Measurements from ENCODE around the gene CATSPER3.

Gene CATSPER3

GRCh38 chr5:135041145-135041587 is 73.5 kb downstream of the CATSPER3 start:
- ATAC-seq: no peak

DNA sequence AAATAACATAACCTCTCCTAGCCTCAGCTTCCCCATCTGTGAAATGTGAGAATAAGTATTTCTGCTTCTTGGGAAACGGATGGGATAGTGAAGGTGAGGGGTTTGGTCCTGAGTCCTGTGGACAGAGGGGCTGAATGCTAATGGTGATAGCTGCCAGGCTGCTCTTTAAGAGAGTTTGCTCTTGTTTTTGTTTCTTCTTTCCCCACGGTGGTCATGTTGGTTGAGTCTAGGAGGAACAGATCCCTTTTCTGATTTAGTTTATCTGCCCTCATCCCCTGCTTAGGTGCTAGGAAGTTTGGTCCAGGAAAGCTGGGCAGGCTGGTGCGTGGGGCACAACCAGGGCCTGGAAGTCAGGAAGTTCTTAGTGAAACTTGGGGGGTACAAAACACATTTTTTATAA is 74.0 kb downstream of the CATSPER3 start:
- no peak for ATAC-seq
- DNase-seq: no peak

More at GRCh38 chr5:135041145-135041587, 73.5 kb downstream of the CATSPER3 start:
- no peak for DNase-seq

GRCh38 chr5:135042595-135042994 is 74.9 kb downstream of the CATSPER3 start:
- no peak for DNase-seq
- ATAC-seq: no peak

DNA sequence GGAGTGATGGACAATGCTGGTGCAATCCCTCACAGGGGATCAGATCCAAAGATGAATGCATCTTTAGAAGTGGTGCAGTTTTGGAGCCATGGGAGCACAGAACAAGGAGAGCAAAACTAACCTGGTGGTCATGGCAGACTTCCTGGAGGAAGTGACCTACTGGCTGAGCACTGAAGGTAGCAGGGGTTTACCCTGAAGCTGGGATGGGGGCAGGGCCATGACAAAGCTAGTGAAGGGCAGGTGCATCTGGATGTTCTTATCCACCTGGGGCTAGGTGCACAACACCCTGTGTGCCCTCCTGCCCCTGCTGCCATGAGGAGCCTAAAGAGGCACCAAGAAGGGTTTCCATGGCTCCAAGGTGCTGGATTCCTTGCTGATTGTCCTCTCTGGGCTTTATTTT is 77.8 kb downstream of the CATSPER3 start:
- DNase-seq (no peak), ATAC-seq (no peak)

DNA sequence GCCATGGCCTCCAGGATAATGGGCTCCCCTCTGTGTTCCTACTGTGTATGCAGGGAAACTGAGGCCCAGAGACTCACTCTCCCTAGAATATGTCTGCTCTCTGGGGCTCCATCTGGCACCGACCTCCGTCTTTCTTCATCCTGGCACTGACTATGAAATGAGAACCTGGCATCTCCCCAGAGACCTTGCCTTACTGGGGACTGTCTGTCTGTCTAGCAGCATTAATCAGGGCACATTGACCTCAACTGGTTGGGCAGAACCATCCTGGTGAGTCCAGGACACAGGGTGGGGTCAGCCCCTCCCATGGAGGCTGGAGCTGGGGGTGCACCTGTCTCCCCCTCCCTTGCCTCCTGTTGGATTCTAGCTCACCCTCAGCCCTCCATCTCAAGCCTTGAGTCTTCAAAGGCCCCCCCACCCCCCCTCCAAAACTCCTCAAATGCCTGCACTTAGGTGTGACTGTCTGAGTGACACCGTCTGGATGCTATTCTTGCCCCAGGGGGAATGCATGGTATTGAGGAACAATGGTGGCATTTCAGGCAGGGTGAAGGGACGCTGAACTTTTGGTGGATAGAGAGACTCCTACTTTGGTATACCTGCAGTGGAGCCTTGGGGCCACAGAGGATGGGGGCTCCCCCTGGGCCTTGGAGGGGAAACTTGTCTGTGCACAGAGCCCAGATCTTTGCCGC is 79.1 kb downstream of the CATSPER3 start:
- DNase-seq: no peak
- no peak for ATAC-seq

GRCh38 chr5:135047347-135047695 is 79.6 kb downstream of the CATSPER3 start:
- no peak for ATAC-seq
- no peak for DNase-seq

GRCh38 chr5:135048286-135048685 is 80.6 kb downstream of the CATSPER3 start:
- ATAC-seq: no peak
- DNase-seq: no peak

GRCh38 chr5:135048930-135049329 is 81.2 kb downstream of the CATSPER3 start:
- DNase-seq: no peak
- no peak for ATAC-seq

DNA sequence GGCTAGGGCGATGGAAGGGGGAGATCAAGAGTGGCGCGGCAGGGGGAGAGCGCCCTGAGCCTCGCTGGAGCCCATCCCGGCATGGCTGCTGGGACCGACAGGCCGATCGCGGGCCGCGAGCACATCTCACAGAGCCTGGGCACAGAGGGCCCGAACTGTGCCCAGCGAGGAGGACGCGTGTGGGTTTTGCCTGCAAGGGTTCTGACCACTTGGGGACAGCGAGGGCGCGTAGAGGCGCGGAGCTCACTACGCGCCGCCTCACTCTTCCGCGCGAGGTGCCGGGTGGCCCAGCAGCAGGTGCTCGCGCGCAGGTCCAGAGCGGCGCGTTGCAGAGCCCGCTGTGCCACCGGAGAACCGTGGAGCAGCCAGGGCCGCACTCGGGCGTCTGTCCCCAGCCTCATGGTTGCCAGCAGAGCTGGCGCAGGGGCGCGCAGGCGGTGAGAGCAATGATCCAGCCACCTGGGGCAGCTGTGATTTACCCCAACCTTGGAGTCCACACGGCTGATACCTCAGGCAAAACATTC is 82.6 kb downstream of the CATSPER3 start:
- ATAC-seq (no peak), DNase-seq (no peak)

- no peak for ATAC-seq
Measured at GRCh38 chr5:135051399-135051798, 83.7 kb downstream of the CATSPER3 start.

GRCh38 chr5:135051872-135052271 is 84.2 kb downstream of the CATSPER3 start:
- ATAC-seq: no peak
- no peak for DNase-seq

More at GRCh38 chr5:135051399-135051798, 83.7 kb downstream of the CATSPER3 start:
- DNase-seq: no peak

DNA sequence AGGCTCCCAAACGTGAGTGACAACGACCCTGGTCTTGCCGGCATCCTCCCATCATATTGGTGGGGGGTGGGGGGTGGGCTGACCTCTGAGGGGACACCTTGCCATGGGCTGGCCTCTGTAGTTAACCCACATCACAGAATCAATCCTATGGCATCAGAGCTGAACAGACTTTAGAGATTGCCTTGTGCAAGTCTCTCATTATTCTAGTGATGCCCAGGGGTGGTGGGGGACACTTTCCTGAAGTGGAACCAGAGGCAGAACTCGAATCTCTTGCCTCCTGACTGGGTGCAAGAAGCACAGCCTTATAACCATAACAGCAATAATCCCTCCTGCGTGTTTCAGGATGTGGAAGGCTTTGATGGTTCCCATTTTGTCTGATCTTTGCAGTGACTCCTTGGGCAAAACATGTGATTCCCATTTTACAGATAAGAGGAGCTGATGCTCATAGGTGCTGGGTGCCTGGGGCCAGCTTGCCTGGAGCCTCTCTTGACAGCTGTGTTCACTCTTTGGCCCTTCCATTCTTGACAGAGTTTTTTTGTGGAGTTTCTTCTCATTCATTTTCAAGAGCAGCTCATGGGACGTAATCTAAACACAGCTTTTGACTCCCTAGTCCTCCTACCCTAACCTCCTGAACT is 84.9 kb downstream of the CATSPER3 start:
- DNase-seq (no peak), ATAC-seq (no peak)

GRCh38 chr5:135053278-135053677 is 85.6 kb downstream of the CATSPER3 start:
- no peak for ATAC-seq
- DNase-seq: no peak

- DNase-seq (no peak), ATAC-seq (no peak)
Measured at GRCh38 chr5:135053989-135054388, 86.3 kb downstream of the CATSPER3 start.

GRCh38 chr5:135054546-135054945 is 86.8 kb downstream of the CATSPER3 start:
- DNase-seq: no peak

GRCh38 chr5:135055396-135055795 is 87.7 kb downstream of the CATSPER3 start:
- no peak for ATAC-seq
- no peak for DNase-seq

More at GRCh38 chr5:135054546-135054945, 86.8 kb downstream of the CATSPER3 start:
- no peak for ATAC-seq

DNA sequence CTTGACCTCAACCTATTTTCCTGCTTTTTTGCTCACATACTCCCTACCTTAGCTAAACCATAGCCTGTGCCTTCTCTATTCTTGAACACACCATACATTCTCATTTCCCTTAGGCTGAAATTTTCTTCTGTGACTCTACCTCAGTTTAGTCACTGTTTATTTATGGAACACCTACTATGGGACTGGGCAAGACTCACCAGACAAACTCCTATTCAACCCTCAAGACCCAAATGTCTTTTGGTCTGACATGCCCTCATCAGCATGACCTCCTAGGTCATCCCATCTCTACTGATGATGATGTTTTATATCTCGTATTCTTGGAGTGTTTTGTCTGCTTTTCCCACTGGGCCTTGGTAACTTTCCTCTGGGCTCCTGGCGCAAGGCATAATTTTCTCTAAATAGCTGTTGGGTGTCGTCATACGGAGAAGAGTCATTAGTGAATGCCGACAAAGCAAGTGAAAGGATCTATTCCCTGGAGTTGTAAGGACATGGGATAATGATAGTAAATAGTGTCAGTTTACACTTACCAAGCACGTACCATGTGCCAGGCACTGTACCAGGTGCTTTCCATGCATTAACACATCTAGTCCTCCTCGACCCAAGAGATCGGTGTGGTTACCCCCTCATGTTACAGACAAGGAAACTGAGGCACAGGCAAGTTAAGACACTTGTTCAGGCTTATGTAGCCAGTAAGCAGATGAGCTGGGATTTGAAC is 88.8 kb downstream of the CATSPER3 start:
- no peak for ATAC-seq
- DNase-seq: no peak

GRCh38 chr5:135057233-135057632 is 89.5 kb downstream of the CATSPER3 start:
- no peak for DNase-seq
- ATAC-seq: no peak

DNA sequence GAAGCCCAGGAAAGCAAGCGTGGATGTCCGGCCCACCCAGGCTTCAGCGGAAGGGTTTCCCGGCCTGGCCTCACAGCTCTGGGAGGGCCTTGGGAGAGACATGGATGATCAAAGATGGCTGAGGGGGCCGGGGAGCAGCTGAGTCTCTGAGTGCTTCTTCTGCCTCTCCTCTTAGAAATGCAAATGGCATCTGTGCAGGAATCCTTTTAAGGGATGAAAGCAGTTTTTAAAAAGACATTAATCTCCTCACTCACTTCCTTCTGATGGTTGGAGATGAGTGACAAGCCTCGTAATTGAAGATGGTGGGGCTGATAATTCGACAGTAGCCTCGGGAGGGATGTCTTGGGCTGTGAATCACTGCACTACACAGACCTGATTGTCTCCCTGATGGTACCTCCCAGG is 90.6 kb downstream of the CATSPER3 start:
- ATAC-seq: no peak

DNA sequence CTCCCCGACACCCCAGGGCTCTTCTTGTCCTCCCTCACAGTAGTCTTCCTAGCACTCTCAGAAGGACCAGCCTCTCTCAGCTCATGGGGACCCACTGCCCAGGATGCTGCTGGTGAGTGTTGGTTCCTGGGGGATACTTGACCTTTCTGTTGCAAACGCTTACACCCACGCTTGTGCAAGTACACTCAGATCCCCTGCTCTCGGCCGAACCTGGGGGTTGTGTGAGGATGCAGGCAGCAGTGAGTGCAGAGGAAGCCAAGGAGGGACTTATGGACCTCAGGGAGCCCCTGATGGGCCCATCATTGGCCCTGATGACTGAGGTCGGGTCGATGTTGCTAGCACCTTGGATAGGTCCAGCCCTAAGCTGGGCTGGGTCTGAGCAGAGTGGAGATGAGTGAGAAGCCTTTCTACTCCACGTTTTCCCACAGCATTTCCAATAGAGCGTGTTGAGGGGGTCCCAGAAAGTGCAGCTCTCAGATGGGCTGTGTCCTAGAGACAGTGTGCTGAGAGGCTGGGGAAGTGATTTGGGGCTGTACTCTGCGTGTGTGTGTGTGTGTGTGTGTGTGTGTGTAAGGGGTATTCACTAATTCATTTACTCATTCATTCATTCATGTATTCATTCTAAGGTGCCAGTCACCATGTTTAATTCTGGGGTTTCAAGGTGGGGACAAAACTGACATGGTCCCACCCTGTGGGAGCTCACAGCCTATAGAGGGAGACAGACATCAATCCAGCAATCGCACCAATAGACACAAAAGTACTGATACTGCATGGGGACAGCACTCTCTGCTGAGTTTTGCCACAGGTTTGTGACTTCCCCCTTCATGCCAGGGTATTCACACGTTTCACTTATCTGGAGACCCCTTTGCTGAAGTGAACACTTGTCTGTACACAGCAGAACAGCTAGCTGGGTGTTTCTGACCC is 91.6 kb downstream of the CATSPER3 start:
- no peak for DNase-seq
- ATAC-seq: no peak

More for the DNA sequence above, 90.6 kb downstream of the CATSPER3 start:
- no peak for DNase-seq

DNA sequence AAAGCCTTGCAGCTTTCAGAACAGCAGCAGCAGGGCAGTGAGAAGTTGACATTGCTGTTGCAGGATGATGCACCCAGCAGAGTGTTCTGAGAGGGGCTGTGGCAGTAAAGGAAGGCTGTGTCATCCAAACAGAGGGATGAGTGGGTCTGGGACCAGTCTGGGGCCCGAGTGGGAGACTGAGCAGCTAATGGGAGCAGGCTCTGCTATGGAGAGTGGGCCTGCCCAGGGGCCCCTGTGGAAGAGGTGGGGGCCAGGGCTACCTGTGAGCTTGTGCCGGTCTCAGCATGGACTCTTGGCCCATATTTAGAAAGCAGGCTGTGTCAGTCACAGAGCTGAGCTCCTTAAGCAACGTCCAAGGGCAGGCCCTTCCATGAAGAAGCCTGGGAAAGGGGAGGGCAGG is 92.3 kb downstream of the CATSPER3 start:
- DNase-seq (no peak), ATAC-seq (no peak)

GRCh38 chr5:135061001-135061400 is 93.3 kb downstream of the CATSPER3 start:
- no peak for DNase-seq
- no peak for ATAC-seq
